ENCODE data around the gene PDE4D.

Gene PDE4D

DNA sequence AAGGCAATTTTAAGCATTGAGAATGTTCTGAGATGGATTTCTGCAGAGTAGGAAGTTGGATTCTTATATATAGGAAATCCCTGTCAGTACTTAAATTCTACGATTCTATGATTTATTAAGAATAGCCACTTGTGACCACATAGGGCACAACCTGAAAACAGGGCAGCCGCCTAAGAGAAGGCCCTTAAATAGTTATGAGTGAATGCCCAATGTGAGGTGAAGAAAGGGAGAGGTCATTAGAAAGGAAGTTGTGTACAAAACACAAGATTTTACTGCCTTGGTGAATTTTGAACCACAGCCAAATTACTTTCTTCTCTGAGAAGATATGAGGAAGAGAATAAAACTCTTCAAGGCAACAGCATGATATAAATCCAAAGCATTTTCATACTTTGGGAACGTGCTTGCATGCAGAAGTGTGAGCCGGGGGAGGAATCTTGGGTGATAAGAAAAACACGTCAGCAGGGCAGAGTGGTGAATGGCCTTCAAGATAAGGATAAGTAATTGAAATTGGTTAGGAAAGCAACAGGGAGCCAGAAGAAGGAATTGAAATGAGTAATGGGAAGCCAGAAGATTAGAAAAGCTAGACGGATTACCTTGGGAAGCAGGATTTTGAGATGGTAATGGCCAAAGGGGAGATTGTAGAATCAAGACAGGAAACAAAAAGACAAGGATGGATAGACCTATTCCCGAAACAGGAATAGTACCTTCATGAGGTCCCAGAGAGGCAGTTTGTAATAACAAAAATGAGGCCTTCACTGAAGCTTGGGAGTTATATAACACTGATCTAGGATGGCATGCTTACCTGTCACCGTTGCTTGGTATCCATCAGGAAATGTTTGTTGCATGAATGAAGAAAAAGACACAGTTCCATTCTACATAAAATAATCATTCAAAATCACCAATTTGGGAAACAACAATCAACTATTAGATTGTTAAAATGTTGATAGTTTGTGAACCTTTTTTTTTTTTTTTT is 244.3 kb downstream of the PDE4D start:
- no peak for DNase-seq

DNA sequence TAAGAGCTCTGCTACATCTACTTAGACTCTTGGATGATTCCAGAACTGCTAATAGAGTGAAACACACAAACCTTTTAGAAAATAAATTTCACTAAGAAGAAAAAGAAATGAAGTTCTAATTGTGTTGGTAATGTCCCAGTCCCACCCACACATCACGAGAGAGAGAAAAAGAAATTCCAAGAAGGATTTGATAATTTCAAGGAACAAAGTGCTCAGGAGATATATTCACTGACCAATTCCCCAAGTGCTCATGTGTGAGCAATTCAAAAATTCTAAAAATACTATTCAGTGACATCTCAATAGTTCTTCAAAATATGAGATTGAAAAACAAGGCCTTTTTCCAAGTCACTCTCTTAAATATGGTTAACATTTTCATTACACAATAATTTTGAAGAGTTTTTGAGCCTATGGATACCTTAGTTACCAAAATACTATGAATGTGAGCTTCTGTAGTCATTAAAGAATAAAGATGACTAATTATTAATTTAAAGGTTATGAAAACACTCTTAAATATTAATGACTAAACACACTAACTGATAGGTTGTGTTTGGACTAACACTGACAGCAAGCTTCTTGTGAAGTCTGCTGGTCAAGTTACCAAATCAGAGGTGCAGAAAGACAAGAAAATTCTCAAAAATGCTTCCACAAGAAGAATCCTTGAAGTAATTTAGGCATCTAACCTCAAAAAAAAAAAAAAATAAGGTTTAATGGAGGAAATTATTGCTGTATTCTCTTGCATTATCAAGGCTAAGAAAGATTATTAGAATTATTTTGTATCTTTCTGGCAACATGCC is 245.3 kb downstream of the PDE4D start:
- DNase-seq, result no peak

DNA sequence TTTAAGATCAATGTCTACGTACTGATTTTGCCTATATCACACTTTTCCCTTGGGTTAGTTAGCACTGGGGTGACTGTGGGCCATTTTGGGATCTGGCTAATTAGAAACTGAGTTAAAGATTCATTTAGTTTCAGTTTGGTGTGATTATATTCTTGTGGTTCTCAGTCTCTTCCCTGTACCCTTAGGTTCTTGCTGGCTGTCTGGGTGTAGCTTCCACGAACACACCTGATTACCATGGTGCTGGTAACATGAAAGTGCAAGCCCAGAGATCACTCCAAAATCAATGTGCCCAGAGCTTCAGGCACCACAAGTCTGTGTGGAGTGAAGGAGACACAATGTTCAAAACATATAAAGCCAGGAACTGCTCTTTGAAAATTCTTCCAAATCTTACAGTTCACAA is 248.1 kb downstream of the PDE4D start:
- DNase-seq, result no peak

DNA sequence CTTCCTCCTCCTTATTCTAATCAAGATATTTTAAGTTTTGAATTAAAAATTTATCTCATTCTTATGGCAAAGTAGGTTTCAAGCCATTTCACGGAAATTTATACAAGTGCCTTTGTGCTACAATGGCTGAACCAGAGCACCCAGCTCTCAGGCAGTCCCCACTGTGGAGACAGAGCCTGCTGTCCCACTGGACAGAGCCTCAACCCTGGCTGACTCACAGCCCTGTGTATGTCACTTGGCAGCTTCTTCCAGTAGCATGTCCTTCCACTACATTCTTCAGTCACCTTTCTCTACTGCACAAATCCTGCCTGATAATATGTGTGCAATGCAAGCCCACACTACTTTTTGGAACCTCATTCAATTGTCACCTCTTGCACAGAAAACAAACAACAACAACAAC is 253.1 kb downstream of the PDE4D start:
- no peak for DNase-seq

DNA sequence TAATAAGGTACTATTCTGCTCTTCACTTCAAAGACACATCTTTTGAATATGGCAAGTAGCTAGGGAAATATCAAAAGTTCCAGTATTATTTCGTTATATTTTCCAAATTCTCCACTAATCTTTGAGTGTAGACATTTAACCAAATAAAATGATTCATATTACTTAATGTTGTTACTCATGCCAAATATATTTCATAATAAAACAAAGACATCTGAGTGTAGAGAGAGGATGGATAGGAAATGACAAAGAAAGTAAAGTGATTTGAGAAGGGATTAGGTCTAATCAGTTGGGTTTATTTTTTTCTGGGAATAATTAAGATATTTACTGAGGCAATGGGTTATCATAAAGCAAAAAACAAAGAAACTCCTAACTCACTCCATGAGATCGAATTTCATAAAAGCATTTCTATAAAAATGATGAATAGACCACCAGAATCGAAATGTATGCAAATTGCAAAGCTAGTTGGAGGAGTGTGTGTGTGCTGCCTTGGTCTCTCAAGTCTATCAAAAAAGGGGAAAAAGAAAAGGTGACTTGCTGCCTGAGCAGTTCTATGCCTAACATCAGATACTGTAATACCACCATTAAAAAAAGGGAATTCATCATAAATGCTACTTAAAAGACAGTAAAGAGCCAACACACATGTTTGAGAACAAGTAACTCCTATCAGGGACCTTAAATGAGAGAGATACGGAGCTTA is 255.5 kb downstream of the PDE4D start:
- no peak for DNase-seq

DNA sequence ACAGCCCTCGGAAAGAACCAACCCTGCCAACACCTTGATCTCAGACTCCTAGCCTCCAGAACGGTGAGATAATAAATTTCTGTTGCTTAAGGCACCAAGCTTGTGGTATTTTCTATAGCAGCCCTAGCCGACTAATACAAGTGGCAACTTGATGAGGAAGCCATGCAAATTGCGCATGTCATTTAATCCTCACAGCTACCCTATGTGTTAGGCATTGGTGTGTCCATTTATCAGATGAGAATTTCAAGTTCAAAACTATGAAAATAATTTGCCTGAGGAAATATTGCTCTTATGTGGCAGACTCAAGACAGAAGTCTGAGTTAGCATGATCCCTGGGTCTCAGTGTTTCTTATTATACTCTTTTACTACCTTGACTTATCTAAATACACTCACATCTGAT is 264.0 kb downstream of the PDE4D start:
- DNase-seq, result no peak

DNA sequence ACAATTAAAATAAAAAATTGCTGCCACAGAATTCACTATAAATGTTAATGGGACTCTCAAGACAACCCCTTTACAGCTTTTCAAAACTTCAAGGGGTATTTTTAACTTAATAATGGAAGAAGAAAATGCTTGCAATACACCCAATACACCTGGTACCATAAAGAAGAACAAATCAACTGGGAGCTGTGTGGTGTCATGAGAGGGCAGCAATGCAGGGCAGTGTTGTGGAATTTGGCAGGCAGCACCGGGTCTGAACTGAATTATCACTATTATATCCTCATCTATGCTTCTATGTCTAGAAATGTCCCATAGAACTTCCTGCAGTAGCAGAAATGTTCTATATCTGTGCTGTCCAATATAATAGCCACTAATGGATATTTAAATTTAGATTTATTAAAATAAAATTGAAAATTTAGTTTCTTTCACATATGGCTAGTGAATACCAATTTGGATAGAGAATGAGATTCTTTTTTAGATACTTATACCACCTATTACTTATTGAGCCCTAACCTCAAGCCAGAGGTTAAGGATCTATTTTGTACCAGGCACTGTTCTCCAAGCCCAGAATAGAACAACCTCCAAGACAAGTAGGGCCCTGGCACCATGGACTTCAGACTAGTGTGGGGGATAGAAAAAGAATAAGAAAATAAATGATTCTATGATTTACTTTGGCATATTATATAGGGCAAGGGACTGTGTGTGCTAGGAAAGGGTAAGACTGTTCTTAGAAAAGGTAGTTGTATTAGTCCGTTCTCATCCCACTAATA is 265.3 kb downstream of the PDE4D start:
- no peak for DNase-seq

DNA sequence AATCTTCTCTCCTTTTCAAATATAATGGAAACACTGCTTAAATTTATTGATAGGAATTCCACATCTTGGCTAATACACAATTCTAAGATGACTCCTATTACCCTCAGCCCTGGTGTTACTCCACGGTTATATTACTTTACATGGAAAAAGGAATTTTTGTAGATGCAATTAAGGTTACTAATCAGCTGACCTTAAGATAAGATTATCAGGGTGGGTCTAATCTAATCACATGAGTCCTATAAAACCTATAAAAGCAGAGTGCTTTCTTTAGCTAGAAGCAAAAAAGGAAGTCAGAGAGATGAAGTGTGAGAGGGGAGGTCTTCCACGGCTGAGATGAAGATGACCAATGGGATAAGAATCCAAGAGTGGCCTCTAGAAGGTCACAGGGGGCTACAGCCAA is 268.6 kb downstream of the PDE4D start:
- no peak for DNase-seq

DNA sequence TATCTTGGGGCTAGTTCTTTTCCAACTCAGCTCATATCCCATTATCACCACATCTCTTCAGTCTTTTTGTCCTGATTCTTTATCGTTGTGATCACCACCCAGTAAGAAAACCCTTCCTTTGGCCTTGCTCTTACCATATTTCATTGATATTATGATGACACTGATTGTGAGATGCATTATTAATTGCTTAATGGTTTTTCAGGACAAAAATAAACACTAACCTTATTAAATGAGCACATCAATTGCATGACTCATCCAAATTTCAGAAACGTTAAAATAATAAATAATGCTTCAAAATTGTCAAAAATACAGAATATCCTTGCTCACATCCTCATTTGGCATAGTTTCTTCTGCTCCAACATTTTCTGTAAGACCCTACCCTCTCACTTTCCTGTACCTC is 270.7 kb downstream of the PDE4D start:
- no peak for DNase-seq

DNA sequence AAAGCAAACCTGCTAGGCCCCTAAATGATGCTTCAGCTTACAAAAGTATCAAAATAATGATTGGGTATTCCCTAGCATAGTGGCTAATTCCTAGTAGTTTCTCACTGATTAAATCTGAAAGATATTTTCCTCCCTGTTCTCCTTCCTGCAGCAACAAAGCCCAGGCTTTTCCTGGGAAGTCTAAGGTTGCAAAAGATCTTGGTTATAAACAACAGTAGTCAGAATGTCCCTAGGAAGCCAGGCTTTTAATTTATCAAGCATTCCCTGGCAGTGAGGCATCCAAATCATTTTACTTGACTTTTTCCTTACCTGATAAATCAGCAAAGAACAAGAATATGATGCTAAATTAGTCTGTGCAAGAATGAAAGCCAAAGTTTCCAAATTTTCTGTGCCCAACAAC is 272.0 kb downstream of the PDE4D start:
- DNase-seq, result no peak

DNA sequence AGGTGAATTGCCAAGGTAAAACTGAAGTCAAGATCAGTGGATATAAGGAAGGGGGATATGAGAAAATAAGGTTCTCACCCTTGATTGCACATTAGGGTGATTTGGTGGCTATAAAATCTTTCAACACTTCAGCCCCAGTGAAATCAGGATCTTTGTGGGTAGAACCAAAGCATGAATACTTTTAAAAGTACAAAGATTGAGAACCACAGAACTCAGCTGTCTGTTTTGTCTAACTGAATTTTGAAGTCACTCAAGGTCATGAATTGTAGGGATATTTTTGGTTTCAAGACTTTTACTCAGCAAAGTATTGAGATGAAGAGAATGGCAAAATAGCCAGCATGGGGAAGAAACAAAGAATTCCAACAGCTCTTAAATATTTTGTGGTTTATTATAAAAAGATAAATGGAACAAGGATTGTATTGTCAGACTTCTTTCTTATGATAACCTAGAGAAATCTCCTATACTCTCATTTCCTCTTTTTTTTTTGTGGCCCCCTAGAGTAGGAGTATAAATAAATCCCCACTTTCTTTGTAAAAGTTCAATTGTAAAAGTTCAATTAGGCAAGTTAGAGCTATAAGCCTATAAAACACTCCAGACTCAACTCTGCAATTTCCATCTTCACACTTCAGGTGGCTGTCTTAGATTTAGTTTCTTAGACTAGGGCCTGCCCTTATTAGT is 272.9 kb downstream of the PDE4D start:
- DNase-seq, result no peak

DNA sequence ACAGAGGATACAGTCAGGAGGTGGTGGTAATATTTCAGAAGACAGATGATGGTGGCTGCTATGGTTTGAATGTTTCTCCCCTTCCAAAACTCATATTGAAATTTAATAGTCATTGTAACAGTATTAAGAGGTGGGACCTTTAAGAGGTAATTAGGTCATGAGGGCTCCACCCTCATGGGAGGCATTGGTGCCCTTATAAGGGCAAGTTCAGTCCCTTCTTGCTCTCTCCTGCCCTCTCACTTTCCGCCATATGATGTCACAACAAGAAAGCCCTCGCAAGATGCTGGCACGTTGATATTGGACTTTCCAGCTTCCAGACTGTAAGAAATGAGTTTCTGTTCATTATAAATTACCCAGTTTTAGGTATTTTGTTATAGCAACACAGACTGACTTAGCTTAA is 274.9 kb downstream of the PDE4D start:
- no peak for DNase-seq

DNA sequence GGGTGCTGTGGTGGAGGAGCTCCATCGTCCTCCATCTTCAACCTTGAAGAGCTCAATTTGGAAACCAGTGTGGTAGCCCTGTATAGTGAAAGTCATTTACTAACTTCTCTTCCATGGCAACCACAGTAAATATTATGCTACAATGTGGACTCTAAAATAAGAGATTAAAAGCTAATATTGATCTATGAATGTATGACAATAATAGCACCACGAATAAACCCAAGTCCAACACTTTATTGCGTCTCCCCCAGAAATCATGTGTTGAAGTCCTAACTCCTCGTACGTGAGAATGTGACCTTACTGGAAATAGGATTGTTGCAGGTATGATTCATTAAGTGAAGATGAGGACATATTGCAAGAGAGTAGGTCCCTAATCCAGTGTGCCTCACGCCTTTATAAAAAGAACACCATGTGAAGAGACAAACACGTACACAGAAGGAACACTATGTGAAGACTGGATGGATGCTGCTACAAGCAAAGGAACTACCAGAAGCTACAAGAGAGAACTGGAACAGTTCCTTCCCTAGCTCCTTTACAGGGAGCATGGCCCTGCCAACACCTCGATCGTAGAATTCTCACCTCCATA is 276.2 kb downstream of the PDE4D start:
- DNase-seq, result no peak

DNA sequence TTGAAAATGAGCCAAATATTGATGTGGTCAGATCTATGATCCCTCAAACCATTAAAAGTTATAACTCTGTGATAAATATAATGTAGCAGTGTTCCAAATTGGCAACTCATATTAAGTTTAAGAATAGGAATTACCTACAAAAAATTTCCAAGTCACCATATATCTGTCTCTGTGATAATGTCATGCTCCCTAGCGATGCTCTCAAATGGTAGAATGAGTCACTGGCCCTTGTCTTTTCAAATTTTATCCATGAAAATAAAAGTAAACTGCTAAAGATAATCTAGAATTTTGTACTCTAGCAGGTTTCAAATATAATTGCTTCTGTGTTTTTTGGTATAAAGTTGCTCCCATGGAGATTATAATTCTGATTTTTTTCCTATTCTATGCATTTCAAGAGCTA is 277.1 kb downstream of the PDE4D start:
- DNase-seq, result no peak

DNA sequence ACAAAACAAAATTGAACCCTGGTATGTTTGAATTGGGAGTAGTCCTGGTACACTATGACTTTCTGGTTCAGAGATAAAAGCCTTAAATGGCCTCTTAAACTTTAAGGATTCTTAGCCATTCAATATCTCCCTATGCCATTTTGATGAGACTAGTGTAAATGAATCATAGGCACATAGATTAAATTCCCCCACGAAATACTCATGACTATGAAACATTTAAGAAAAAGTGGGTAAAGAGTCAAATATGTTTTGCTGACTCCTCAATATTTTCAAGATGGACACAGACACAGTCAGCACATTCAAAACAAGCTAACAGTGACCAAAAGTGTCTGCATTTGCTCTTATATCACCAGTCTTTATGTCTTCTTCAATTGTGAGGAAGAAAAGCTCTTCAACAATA is 278.3 kb downstream of the PDE4D start:
- no peak for DNase-seq

DNA sequence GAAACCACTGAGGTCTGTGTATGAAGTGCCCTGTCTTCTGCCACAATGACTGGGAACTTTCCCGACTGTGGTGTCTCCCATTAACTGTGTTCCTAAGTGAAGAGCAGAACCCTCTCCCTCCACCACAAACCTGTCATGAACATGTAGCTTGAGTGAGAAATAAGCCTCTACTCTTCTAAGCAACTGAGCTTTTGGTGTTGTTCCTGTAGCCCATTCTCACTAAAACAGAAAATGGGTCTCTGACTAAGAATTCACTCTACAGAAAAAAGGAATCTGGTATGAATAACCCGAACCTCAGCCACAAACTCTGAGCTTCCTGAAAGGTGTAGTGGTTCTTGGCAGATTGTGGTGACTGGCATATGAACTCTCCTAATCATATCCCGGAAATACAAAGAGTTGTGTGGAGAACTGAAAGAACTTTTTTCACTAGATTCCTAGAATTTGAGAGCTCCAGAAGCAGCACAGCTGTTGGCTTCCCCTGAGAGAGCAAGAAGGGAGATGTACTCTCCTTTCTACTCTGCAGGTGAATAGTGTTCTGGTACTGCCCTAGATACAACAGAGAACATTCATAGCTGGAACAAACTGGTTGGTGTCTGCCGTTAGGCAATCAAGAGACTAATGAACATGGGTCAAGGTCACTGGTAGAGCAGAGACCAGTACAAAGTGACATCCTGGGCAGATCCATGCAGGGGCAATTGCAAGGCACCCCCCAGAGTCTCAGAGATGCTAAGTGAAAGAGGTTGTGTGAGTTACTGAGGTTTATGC is 283.8 kb downstream of the PDE4D start:
- no peak for DNase-seq

DNA sequence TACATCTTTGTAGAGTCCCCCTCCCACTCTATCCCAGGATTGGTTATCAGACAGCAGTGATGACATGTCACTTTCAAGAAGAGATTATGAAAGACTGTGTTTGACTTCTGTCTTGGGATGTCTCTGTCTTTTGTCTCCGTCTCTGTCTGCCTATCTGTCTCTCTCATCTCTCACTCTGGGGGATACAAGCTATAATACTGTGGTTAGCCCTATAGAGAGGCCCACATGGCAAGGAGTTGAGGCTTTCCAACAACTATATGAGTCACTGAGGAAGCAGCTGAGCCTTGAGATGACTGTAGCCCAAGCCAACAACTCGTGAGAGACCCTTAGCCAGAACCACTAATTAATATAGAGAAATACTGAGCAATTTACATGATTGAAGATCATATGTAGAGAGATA is 284.8 kb downstream of the PDE4D start:
- no peak for DNase-seq

DNA sequence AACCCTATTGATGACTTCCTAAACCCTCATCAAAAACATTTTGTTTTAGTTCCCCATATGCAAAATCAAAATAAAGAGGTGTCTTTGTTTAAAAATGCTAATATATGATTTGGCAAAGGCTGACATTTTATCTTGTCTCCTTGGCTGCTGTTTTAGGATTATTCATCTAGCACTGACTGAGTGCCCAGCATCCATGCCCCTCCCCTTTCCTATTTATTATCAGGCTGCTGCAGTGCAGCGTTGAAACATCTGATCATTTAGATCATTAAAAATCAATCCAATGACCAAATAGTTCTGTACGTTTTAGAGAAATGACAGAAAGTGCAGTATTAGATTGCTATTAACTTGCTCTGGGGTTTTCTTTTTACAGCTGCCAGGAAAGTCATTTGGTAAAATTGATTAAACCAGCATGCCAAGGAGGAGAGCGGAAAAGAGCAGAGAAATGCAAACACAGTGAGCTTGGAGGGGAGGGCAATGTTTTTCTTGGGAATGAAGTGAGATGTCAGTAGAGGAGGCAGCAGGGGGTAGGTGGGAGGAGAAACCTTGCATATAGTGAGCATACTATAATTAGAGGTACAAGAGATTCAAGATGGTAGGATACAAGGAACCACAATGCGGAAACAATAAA is 286.3 kb downstream of the PDE4D start:
- no peak for DNase-seq

DNA sequence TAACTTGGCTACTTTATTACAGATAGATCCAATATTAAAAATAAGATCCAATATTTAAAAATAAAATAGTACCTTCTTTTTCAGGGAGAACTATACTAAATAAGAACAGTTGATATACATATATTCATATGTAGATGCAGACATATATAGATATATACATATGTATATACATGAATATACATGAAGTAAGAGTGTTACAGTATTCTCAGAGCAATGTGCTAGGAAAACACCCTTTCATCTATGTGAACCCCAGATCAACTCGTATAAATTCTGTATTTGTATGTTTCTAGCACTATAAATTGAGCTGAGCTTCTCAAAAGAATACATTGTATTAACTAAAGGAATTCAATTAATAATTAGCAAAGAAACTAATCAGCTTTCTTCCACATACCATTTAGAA is 287.6 kb downstream of the PDE4D start:
- DNase-seq, result no peak

DNA sequence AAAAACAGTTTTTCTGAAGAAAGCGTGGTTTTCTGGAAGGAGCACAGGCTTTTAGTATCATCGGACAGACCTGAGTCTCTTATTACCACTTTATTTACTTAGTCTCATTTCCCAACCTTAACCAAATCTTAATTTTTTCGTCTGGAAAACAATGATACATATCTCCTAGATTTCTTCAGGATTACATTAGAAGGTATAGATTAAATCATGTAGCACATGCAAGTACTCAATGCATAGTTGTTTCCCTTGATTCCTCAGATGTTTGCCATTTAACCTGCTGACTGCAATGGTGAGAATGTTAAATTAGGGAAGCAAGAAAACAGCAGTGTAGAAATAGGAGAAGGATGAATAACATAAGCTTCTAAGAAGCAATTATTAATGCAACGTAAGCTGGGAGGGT is 289.4 kb downstream of the PDE4D start:
- no peak for DNase-seq

DNA sequence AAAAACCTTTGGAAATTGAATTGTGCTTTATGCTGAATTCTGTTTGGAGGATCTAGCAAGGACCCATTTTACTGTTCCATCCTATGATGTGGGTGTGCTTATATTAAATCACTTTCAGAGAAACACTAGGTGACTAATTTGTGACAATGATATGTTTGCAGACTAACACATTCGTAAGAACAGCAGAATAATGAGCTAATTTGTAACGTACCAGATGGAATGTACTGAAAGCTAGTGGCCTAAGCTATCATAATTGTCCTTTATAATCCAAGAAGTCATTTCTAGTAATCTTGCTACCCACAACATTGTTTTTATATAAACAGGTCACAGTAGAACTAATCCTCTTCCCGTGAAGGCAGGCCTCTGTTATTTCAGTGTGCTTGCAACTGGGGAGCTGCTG is 292.5 kb downstream of the PDE4D start:
- no peak for DNase-seq

All from stimulated activated naive CD4-positive, alpha-beta T cell treated with Interleukin-2 at 50 U/mL for 16 hours (primary cell).